Activated naive CD8-positive, alpha-beta T cell treated with anti-CD3 and anti-CD28 coated beads, Interleukin-2, amount 10 ng/mL, durations not matched to agents 7 days and 5 days (primary cell): Measurements from ENCODE around the gene PARD3. TPM values are rescaled to one million over a fixed set of nuclear protein-coding genes. Genes with fewer than 3 reads are reported as not detected.

Source experiments
- ATAC-seq: fragments of 150-1000 bp; cut with Tn5 transposase; one replicate; pipeline ENCODE4 v1.10.0; 2021; ENCODE audit warnings: low read depth, moderate library complexity
- POLR2A ChIA-PET: fragments of 350-600 bp; sonication (Branson Sonifier 250); formaldehyde crosslinking; loops from one replicate; lab custom pipeline; 2021; ENCODE audit warnings: antibody characterized with exemption; lab: Charles Lee
- DNase-seq: peaks from one replicate; pipeline ENCODE4 v3.0.0; 2021
- H3K27ac Mint-ChIP-seq: one replicate; pipeline ENCODE4 v1.8.0; 2022; ENCODE audit warnings: mild to moderate bottlenecking, mixed read lengths
- H3K27me3 Mint-ChIP-seq: one replicate; pipeline ENCODE4 v1.8.0; 2022; ENCODE audit warnings: mild to moderate bottlenecking, moderate library complexity, mixed read lengths
- H3K36me3 Mint-ChIP-seq: one replicate; pipeline ENCODE4 v1.8.0; 2021; ENCODE audit warnings: mild to moderate bottlenecking, mixed read lengths
- H3K4me1 Mint-ChIP-seq: one replicate; pipeline ENCODE4 v1.8.0; 2021; ENCODE audit warnings: mixed read lengths
- H3K4me3 Mint-ChIP-seq: one replicate; pipeline ENCODE4 v1.8.0; 2022; ENCODE audit warnings: mild to moderate bottlenecking, moderate library complexity, mixed read lengths
- H3K9me3 Mint-ChIP-seq: one replicate; pipeline ENCODE4 v1.8.0; 2021; ENCODE audit warnings: mixed read lengths
- total RNA-seq, 2 experiments: library from RNA; stranded (reverse); gene quantifications; one replicate each; pipeline ENCODE4 v1.2.3, GENCODE V29; 2021

Gene PARD3
- total RNA-seq, 2 experiments from 2014 or later: 0.48 to 0.55 TPM

- DNase-seq: no peak
- H3K36me3 Mint-ChIP-seq: no peaks in the 10 kb centered on the region
- ATAC-seq: no peak
- no peak overlapping the region for H3K27ac Mint-ChIP-seq
- H3K9me3 Mint-ChIP-seq: no peaks in the 10 kb centered on the region
- peaks cover 4% of the 10 kb centered on the region for H3K4me1 Mint-ChIP-seq
- no peak overlapping the region for H3K4me3 Mint-ChIP-seq
- POLR2A ChIA-PET: no interaction called here
- H3K27me3 Mint-ChIP-seq: peaks cover 8% of the 10 kb centered on the region
These were observed 575.1 kb downstream of the PARD3 start for GRCh38 chr10:34240039-34240438.

- DNase-seq: no peak
- ATAC-seq: no peak
- peaks cover 8% of the 10 kb centered on the region for H3K27me3 Mint-ChIP-seq
- no peak overlapping the region for H3K27ac Mint-ChIP-seq
- H3K9me3 Mint-ChIP-seq: no peaks in the 10 kb centered on the region
- H3K4me1 Mint-ChIP-seq: peaks cover 4% of the 10 kb centered on the region
- POLR2A ChIA-PET: no interaction called here
- no peaks in the 10 kb centered on the region for H3K36me3 Mint-ChIP-seq
- H3K4me3 Mint-ChIP-seq: no peak overlapping the region
These were observed 577.1 kb downstream of the PARD3 start for GRCh38 chr10:34237898-34238455.

- Mint-ChIP-seq H3K27ac (no peak overlapping the region), H3K9me3 (no peaks in the 10 kb centered on the region), H3K27me3 (peaks cover 8% of the 10 kb centered on the region), H3K36me3 (no peaks in the 10 kb centered on the region), H3K4me3 (no peak overlapping the region), H3K4me1 (peaks cover 4% of the 10 kb centered on the region)
- POLR2A ChIA-PET: no interaction called here
- DNase-seq: no peak
- no peak for ATAC-seq
These were observed 578.2 kb downstream of the PARD3 start for GRCh38 chr10:34236931-34237330.

- Mint-ChIP-seq H3K9me3 (no peaks in the 10 kb centered on the region), H3K4me1 (peaks cover 2% of the 10 kb centered on the region), H3K36me3 (no peaks in the 10 kb centered on the region), H3K27ac (no peak overlapping the region), H3K27me3 (peaks cover 6% of the 10 kb centered on the region), H3K4me3 (no peak overlapping the region)
- no peak for DNase-seq
- no peak for ATAC-seq
- POLR2A ChIA-PET: no interaction called here
These were observed 579.8 kb downstream of the PARD3 start for GRCh38 chr10:34235164-34235832.

GRCh38 chr10:34232481-34232880 lies 582.6 kb downstream of the PARD3 start:
- Mint-ChIP-seq H3K27ac (no peak overlapping the region), H3K27me3 (peaks cover 10% of the 10 kb centered on the region), H3K4me1 (peaks cover 2% of the 10 kb centered on the region), H3K36me3 (no peaks in the 10 kb centered on the region), H3K9me3 (no peaks in the 10 kb centered on the region), H3K4me3 (no peak overlapping the region)
- ATAC-seq (no peak), DNase-seq (no peak)
- POLR2A ChIA-PET: interaction anchor here (0.6 kb wide), 1 partner anchor 106 kb away, joined by 3 read pairs; no protein-coding TSS in a partner anchor

GRCh38 chr10:34231441-34232180 lies 583.5 kb downstream of the PARD3 start:
- POLR2A ChIA-PET: no interaction called here
- Mint-ChIP-seq H3K27me3 (peaks cover 14% of the 10 kb centered on the region), H3K4me1 (peaks cover 2% of the 10 kb centered on the region), H3K9me3 (no peaks in the 10 kb centered on the region), H3K36me3 (no peaks in the 10 kb centered on the region), H3K27ac (no peak overlapping the region), H3K4me3 (no peak overlapping the region)
- ATAC-seq: no peak
- no peak for DNase-seq

GRCh38 chr10:34229917-34230316 lies 585.2 kb downstream of the PARD3 start:
- Mint-ChIP-seq H3K4me3 (no peak overlapping the region), H3K4me1 (no peaks in the 10 kb centered on the region), H3K27me3 (peaks cover 8% of the 10 kb centered on the region), H3K36me3 (no peaks in the 10 kb centered on the region), H3K27ac (no peak overlapping the region), H3K9me3 (peaks cover 2% of the 10 kb centered on the region)
- POLR2A ChIA-PET: no interaction called here
- no peak for ATAC-seq
- DNase-seq: no peak

- no peak for ATAC-seq
- POLR2A ChIA-PET: no interaction called here
- Mint-ChIP-seq H3K27ac (no peak overlapping the region), H3K36me3 (no peaks in the 10 kb centered on the region), H3K4me3 (no peak overlapping the region), H3K9me3 (peaks cover 2% of the 10 kb centered on the region), H3K27me3 (peaks cover 8% of the 10 kb centered on the region), H3K4me1 (no peaks in the 10 kb centered on the region)
- no peak for DNase-seq
These were observed 587.0 kb downstream of the PARD3 start for GRCh38 chr10:34228066-34228465.

GRCh38 chr10:34224639-34225038 lies 590.5 kb downstream of the PARD3 start:
- POLR2A ChIA-PET: no interaction called here
- Mint-ChIP-seq H3K27me3 (peaks cover 8% of the 10 kb centered on the region), H3K4me1 (peaks cover 5% of the 10 kb centered on the region), H3K27ac (no peak overlapping the region), H3K36me3 (no peaks in the 10 kb centered on the region), H3K4me3 (no peak overlapping the region), H3K9me3 (peaks cover 2% of the 10 kb centered on the region)
- DNase-seq (no peak), ATAC-seq (no peak)

GRCh38 chr10:34223658-34224057 lies 591.4 kb downstream of the PARD3 start:
- Mint-ChIP-seq H3K27me3 (peaks cover 4% of the 10 kb centered on the region), H3K9me3 (peaks cover 2% of the 10 kb centered on the region), H3K4me1 (peaks cover 6% of the 10 kb centered on the region), H3K4me3 (no peak overlapping the region), H3K36me3 (no peaks in the 10 kb centered on the region), H3K27ac (no peak overlapping the region)
- DNase-seq (no peak), ATAC-seq (no peak)
- POLR2A ChIA-PET: no interaction called here

GRCh38 chr10:34222359-34222758 lies 592.7 kb downstream of the PARD3 start:
- ATAC-seq (no peak), DNase-seq (no peak)
- Mint-ChIP-seq H3K4me3 (no peak overlapping the region), H3K9me3 (peaks cover 2% of the 10 kb centered on the region), H3K27ac (no peak overlapping the region), H3K4me1 (peaks cover 6% of the 10 kb centered on the region), H3K27me3 (peaks cover 4% of the 10 kb centered on the region), H3K36me3 (no peaks in the 10 kb centered on the region)
- POLR2A ChIA-PET: no interaction called here

GRCh38 chr10:34219753-34220548 lies 595.1 kb downstream of the PARD3 start:
- DNase-seq (no peak), ATAC-seq (no peak)
- Mint-ChIP-seq H3K4me3 (no peak overlapping the region), H3K27me3 (no peaks in the 10 kb centered on the region), H3K27ac (no peak overlapping the region), H3K9me3 (peaks cover under 1% of the 10 kb centered on the region), H3K36me3 (no peaks in the 10 kb centered on the region), H3K4me1 (peaks cover 6% of the 10 kb centered on the region)
- POLR2A ChIA-PET: no interaction called here

GRCh38 chr10:34217524-34217923 lies 597.6 kb downstream of the PARD3 start:
- DNase-seq: no peak
- POLR2A ChIA-PET: no interaction called here

More at GRCh38 chr10:34217524-34217923, 597.6 kb downstream of the PARD3 start:
- no peak overlapping the region for H3K4me3 Mint-ChIP-seq
- no peaks in the 10 kb centered on the region for H3K36me3 Mint-ChIP-seq
- H3K27me3 Mint-ChIP-seq: no peaks in the 10 kb centered on the region
- H3K27ac Mint-ChIP-seq: no peak overlapping the region
- H3K9me3 Mint-ChIP-seq: no peaks in the 10 kb centered on the region
- H3K4me1 Mint-ChIP-seq: peaks cover 6% of the 10 kb centered on the region
- ATAC-seq: no peak
